ENCODE results near the gene WNT7B.

Gene WNT7B

DNA sequence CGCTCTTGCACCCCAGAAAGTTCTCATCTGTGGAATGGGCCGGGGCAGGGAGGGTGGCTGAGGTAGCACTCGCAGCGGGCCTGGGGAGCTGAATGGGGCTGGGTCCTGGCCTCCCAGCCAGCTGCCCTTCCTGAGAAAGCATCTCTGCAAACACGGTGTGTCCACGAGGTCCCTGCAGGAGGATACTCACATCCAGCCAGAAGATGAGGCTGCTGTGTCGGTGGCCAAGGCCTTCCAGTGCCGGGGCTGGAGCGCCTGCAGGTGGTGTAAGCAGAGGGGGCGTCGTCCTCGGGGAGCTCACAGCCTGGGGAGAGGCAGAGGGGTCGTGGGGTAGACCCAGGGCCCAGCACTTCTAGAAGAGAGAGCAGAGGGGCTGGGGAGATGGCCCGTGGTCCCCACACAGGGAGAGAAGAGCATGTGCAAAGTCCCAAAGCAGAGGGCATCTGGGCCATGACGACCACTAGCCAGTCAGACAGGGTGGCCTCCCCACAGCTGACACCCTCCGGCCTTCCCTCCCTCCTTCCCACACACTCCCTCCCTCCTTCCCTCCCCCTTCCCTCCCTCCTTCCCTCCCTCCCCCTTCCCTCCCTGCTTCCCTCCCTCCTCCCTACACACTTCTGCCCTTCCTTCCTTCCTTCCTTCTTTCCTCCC lies 97.9 kb downstream of the WNT7B start:
- H3K4me3 ChIP-seq (ENCODE audit: low read depth, low read length): no peak overlapping the region
- TF ChIP-seq, protein P1, sequence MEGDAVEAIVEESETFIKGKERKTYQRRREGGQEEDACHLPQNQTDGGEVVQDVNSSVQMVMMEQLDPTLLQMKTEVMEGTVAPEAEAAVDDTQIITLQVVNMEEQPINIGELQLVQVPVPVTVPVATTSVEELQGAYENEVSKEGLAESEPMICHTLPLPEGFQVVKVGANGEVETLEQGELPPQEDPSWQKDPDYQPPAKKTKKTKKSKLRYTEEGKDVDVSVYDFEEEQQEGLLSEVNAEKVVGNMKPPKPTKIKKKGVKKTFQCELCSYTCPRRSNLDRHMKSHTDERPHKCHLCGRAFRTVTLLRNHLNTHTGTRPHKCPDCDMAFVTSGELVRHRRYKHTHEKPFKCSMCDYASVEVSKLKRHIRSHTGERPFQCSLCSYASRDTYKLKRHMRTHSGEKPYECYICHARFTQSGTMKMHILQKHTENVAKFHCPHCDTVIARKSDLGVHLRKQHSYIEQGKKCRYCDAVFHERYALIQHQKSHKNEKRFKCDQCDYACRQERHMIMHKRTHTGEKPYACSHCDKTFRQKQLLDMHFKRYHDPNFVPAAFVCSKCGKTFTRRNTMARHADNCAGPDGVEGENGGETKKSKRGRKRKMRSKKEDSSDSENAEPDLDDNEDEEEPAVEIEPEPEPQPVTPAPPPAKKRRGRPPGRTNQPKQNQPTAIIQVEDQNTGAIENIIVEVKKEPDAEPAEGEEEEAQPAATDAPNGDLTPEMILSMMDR (IDR thresholded peaks at IDR 0.05; ENCODE audit: borderline replicate concordance, insufficient read depth, low read depth, low read length): no peak

DNA sequence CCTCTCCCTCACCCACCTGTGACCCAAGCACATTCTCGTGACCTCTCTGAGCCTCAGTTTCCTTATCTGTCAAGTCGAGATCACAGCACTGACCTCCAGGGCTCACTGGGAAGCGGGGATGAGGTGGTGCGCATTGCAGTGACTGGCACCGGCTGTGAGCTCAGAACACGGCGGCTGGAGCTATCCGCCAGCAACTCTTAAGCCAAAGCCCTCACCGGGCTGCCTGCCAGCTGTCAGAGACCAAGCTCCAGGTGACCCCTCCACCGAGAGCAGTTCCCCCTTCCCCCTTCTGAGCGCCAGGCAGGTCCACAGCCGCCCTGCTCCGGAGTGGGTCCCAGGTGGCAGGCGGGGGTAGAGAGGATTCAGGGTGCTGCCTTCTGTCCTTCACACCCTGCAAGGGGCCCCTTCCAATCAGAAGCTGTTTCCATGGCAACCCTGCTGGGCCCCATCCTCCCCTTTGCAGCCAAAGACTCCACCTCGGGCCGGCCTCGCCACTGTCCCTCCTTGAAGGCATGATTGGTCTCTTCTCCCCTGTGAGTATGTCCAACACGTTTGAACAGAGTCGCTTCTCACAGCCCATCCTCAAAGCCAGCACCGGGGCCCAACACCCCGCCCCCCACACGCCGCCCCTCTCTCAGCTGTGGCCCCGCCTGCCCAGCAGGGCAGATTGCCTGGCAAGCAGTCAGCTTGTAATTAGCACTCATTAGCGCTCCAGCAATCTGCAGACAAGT lies 98.7 kb downstream of the WNT7B start:
- no peak overlapping the region for H3K4me3 ChIP-seq (ENCODE audit: low read depth, low read length)
- TF ChIP-seq, protein P1 (IDR thresholded peaks at IDR 0.05; ENCODE audit: borderline replicate concordance, insufficient read depth, low read depth, low read length): no peak

DNA sequence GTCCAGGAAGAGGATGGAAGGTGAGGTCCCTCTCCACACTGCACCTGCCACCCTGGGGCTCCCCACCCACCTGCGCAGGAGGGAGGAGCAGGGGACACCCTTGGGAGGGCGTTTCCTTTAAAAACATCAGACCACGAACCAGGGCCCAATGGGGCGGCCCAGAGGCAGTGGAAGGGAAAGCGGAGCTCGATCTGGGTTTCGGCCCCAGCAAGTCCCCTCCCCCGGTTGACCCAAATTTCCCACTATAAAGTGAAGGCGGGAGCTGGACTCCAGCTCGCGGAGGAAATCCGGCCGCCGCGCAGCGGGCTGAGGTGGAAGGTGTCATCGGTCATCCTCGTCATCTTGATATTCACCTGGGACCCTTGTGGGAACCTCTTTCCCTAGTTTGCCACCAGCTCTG lies 99.3 kb downstream of the WNT7B start:
- no peak overlapping the region for H3K4me3 ChIP-seq (ENCODE audit: low read depth, low read length)
- TF ChIP-seq, protein P1 (IDR thresholded peaks at IDR 0.05; ENCODE audit: borderline replicate concordance, insufficient read depth, low read depth, low read length): no peak

DNA sequence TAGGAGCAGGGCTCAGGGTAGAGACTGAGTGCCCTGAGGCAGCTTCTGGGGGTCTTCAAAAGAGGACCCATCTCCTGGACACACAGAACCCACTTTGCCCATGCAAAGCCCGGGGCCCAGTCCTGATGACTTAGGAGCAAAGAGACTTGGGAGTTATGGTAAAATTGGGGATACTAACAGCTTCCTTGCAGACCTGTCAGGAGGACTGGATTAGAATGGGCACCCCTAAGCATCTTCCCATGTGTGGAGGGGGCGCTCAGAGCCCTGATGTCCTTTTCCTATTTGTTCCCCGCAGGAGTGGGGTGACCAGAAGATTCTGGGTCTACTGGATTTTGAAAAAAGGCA lies 100.0 kb downstream of the WNT7B start:
- TF ChIP-seq, protein P1 (IDR thresholded peaks at IDR 0.05; ENCODE audit: borderline replicate concordance, insufficient read depth, low read depth, low read length): no peak
- no peak overlapping the region for H3K4me3 ChIP-seq (ENCODE audit: low read depth, low read length)

DNA sequence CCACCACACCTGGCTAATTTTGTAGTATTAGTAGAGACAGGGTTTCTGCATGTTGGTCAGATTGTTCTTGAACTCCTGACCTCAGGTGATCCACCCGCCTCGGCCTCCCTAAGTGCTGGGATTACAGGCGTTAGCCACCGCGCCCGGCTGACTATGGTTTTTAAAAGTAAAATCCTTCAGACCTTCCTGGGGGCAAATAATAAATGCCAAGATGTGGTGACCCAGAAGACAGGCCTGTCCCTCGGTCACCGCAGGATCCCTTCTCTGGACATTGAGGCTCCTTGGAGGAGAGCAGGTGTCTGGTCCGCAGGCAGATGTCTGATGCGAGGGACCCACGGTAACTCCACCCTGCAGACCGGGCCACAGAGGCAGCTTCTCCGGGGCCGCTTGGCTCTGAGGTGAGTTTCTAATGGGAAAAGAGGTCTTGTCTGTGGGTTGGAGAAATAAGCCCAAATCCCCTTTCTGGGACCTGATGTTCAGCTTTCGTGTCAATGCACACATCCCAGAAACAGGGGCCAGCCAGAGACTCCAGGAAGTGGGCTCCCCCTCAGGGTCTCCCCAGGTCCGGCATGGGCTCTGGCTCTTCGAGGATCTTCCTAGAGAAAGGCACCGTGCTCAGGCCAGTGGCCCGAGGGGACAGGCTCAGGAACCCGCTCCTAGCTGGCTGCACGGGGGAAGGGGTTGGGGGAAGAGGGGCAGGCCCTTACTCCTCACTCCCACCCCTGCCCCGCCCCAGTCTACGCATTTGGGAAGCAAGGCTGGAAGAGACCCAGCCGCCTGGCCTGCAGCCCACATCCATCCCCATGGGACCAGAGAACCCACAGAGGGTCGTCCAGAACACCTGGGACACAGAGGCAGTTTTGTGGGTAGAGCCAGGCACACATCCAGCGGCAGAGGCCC lies 100.6 kb downstream of the WNT7B start:
- no peak overlapping the region for H3K4me3 ChIP-seq (ENCODE audit: low read depth, low read length)
- TF ChIP-seq, protein P1 (IDR thresholded peaks at IDR 0.05; ENCODE audit: borderline replicate concordance, insufficient read depth, low read depth, low read length): no peak

DNA sequence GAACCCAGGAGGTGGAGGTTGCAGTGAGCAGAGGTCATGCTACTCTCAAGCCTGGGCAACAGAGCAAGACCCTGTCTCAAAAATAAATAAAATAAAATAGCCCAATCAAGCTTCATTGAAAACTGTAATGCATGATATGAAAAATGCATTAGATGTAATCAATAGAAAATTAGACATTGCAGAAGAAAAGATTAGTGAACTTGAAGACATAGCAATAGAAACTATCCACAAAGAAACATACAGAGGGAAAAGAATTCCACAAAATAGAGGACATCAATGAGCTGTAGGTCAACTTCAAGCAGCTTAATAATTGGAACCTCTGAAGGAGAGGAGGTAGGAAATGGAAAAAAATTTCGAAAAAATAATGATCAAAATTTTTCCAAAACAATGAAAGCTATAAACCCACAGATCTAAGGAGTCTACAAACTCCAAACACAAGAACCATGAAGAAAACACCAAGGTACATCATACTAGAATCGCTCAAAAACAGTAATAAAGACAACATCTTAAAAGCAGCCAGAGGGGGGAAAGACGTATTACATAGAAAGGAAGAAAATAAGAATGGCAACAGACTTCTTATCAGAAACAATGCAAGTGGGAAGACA lies 104.2 kb downstream of the WNT7B start:
- TF ChIP-seq, protein P1 (IDR thresholded peaks at IDR 0.05; ENCODE audit: borderline replicate concordance, insufficient read depth, low read depth, low read length): no peak
- no peak overlapping the region for H3K4me3 ChIP-seq (ENCODE audit: low read depth, low read length)
